ENCODE results near the gene DMRT1. TPM values are rescaled to one million over a fixed set of nuclear protein-coding genes. Genes with fewer than 3 reads are reported as not detected.
"Not testable (repeated sequence)": the region's sequence is repeated elsewhere in the genome, so short reads cannot be mapped to it uniquely, and the experiment has no call there.

DMRT1 gene
- polyA plus RNA-seq, 1 experiment = not detected

DNA sequence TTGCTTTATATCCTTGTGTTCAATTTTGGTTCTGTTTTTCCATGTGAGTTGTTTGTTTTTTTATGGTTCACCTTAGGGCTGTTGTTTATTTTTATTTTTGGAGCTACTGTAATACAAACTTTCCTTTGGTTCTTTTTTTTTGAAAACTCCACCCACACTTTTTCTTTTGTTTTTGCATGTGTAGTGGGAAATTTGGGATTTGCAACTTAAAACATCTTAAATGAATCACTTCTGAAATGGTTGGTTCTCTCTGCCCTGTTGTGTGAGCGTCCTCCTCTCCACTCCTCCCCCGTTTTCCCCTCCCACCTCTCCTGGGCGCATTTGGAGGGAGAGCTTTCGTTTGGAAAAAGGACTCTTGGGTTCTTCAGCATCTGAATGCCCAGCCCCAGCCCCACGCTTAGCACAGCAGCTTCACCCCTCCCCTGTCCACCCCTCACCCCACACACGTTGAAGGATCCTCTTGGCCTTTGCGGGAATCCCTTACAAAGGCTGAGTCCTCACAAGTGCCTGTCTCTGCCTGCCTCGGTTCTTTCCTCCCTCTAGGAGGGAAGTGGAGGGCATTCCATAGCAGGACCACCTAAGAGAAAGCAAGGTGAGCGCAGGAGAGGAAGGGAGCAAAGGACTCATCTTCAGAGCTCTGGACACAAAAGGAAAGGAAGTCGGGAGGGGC is 67.2 kb downstream of the DMRT1 start:
- no peaks in the 10 kb centered on the region for H3K27me3 ChIP-seq (ENCODE audit: control insufficient read depth, insufficient read depth, low read length)
- no peaks in the 10 kb centered on the region for H3K36me3 ChIP-seq (ENCODE audit: control insufficient read depth, insufficient read depth, low read length)
- TF ChIP-seq, protein P1, sequence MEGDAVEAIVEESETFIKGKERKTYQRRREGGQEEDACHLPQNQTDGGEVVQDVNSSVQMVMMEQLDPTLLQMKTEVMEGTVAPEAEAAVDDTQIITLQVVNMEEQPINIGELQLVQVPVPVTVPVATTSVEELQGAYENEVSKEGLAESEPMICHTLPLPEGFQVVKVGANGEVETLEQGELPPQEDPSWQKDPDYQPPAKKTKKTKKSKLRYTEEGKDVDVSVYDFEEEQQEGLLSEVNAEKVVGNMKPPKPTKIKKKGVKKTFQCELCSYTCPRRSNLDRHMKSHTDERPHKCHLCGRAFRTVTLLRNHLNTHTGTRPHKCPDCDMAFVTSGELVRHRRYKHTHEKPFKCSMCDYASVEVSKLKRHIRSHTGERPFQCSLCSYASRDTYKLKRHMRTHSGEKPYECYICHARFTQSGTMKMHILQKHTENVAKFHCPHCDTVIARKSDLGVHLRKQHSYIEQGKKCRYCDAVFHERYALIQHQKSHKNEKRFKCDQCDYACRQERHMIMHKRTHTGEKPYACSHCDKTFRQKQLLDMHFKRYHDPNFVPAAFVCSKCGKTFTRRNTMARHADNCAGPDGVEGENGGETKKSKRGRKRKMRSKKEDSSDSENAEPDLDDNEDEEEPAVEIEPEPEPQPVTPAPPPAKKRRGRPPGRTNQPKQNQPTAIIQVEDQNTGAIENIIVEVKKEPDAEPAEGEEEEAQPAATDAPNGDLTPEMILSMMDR (IDR thresholded peaks at IDR 0.05; ENCODE audit: insufficient read depth, low read depth, low read length) = no peak
- DNase-seq (ENCODE audit: low read depth) = no peak
- H3K4me3 ChIP-seq (ENCODE audit: low read depth, low read length) = no peak overlapping the region
- ChIA-PET CTCF (interaction anchor here (0.6 to 1.5 kb wide), 3 partner anchors 9 to 889 kb away, joined by 3 to 5 read pairs (median 4); no protein-coding TSS in a partner anchor), POLR2A (no interaction called here)

DNA sequence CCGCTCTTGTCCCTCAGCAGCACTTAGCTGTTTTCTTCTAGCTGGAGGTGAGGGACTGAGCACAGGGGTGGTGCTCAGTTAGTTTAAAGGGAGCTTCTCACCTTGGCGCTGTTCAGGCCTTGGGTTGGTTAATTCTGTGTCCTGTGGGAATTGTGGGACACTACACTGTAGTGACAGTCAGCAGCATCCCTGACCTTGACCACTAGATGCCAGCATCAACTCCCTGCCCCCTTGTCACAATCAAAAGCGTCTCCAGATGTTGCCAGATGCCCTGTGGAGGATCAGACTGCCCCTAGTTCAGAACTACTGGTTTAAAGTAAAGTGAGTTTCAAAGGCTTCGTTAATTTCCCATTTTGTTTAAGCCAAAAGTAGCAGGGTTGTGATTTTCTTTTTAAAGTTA is 69.5 kb downstream of the DMRT1 start:
- Histone ChIP-seq H3K27me3 (ENCODE audit: control insufficient read depth, insufficient read depth, low read length) (no peaks in the 10 kb centered on the region), H3K4me3 (ENCODE audit: low read depth, low read length) (no peak overlapping the region), H3K36me3 (ENCODE audit: control insufficient read depth, insufficient read depth, low read length) (no peaks in the 10 kb centered on the region)
- ChIA-PET POLR2A (no interaction called here), CTCF (interaction anchor here (1.1 kb wide), 1 partner anchor 16 kb away, joined by 5 read pairs; no protein-coding TSS in a partner anchor)
- TF ChIP-seq, protein P1 (IDR thresholded peaks at IDR 0.05; ENCODE audit: insufficient read depth, low read depth, low read length) = no peak
- DNase-seq (ENCODE audit: low read depth) = no peak

DNA sequence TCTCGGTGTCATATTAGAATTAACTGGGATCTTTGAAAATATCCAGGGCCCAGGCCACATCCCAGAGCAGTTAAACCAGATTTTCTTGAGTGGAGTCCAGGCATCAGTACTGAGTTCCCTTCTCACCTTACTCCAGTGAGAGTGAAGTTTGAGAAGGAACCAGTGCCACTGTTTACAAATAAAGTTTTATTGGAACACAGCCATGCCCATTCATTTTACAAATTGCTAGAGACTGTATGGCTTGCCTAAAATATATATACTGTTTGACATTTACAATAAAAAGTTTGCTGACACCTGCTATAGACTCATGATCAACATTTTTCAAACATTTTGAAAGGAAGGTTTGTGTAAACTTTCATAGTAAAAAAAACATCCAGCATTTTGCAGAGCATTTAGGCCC is 71.3 kb downstream of the DMRT1 start:
- CTCF ChIA-PET = no interaction called here
- Histone ChIP-seq H3K27me3 (ENCODE audit: control insufficient read depth, insufficient read depth, low read length) (no peaks in the 10 kb centered on the region), H3K4me3 (ENCODE audit: low read depth, low read length) (no peak overlapping the region), H3K36me3 (ENCODE audit: control insufficient read depth, insufficient read depth, low read length) (no peaks in the 10 kb centered on the region)
- DNase-seq (ENCODE audit: low read depth) = no peak
- POLR2A ChIA-PET = no interaction called here
- TF ChIP-seq, protein P1 (IDR thresholded peaks at IDR 0.05; ENCODE audit: insufficient read depth, low read depth, low read length) = no peak

DNA sequence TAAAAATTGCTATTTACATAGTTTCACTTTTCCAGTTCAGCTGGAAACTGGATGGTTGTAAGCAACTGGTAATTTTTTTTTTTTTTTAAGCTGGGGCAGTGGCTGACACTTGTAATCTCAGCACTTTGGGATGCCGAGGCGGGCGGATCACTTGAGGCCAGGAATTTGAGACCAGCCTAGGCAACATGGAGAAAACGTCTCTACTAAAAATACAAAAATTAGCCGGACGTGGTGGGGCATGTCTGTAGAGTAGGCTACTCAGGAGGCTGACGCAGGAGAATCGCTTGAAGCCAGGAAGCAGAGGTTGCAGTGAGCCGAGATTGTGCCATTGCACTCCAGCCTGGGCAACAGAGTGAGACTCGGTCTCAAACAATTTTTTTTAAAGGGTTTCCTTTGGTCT is 72.0 kb downstream of the DMRT1 start:
- H3K4me3 ChIP-seq (ENCODE audit: low read depth, low read length); DNase-seq (ENCODE audit: low read depth): not testable (repeated sequence)
- CTCF ChIA-PET = interaction anchor here (0.6 kb wide), 1 partner anchor 902 kb away, joined by 3 read pairs; no protein-coding TSS in a partner anchor

DNA sequence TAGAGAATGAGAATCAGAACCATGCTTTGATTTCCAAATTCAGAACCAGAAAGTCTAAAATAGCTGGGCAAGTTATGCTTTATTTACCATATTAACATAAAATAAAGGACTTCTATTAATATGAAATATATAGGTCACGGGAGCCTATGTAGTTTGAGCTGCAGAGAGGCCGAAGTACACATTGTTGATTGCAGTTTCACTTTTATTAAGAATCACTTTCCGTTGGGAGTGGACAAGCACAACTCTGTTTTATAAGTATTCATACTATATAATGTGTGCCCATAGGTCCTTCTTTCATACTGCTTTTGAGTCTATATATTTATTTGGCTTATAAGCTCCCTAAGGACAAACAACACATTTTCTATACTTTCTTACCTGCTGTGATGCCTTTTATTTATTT is 76.2 kb downstream of the DMRT1 start:
- no peak for DNase-seq (ENCODE audit: low read depth)
- no peaks in the 10 kb centered on the region for H3K36me3 ChIP-seq (ENCODE audit: control insufficient read depth, insufficient read depth, low read length)
- no peaks in the 10 kb centered on the region for H3K27me3 ChIP-seq (ENCODE audit: control insufficient read depth, insufficient read depth, low read length)
- ChIA-PET CTCF (no interaction called here), POLR2A (no interaction called here)
- TF ChIP-seq, protein P1 (IDR thresholded peaks at IDR 0.05; ENCODE audit: insufficient read depth, low read depth, low read length) = no peak
- no peak overlapping the region for H3K4me3 ChIP-seq (ENCODE audit: low read depth, low read length)

More for the DNA sequence above, 72.0 kb downstream of the DMRT1 start:
- H3K27me3 ChIP-seq (ENCODE audit: control insufficient read depth, insufficient read depth, low read length); H3K36me3 ChIP-seq (ENCODE audit: control insufficient read depth, insufficient read depth, low read length); POLR2A ChIA-PET: not testable (repeated sequence)

DNA sequence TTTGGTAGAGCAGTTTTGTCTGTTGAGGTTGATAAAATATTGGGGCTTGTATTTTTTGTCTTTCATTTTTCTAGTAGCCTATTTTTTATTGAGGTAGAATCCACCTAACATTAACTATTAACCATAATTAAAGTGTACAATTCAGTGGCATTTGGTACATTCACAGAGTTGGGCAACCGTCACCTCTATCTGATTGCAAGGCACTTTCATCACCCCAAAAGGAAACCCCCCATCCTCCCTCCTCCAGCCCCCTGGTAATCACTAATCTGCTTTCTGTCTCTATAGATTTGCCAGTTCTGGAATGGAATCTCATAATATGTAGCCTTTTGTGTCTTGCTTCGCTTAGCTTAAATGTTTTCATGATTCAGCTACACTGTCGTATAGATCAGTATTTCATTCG is 79.4 kb downstream of the DMRT1 start:
- ChIA-PET CTCF (no interaction called here), POLR2A (no interaction called here)
- Histone ChIP-seq H3K27me3 (ENCODE audit: control insufficient read depth, insufficient read depth, low read length) (no peaks in the 10 kb centered on the region), H3K4me3 (ENCODE audit: low read depth, low read length) (no peak overlapping the region), H3K36me3 (ENCODE audit: control insufficient read depth, insufficient read depth, low read length) (no peaks in the 10 kb centered on the region)
- DNase-seq (ENCODE audit: low read depth) = no peak
- TF ChIP-seq, protein P1 (IDR thresholded peaks at IDR 0.05; ENCODE audit: insufficient read depth, low read depth, low read length) = no peak

All from BJ (cell line).